GM12891 (cell line): Measurements from ENCODE around the gene AXIN1.

Experiments used
- POLR2A ChIP-seq: IDR thresholded peaks from 2 replicates; pipeline ENCODE4 v1.6.1; 2011; ENCODE audit warnings: low read depth, low read length, control low read depth
- POLR2AphosphoS5 ChIP-seq: IDR thresholded peaks from 2 replicates; pipeline ENCODE4 v1.6.1; 2011; ENCODE audit warnings: low read depth, low read length, control low read depth
- POU2F2 ChIP-seq: IDR thresholded peaks from 2 replicates; pipeline ENCODE4 v1.6.1; 2011; ENCODE audit warnings: low read depth, mild to moderate bottlenecking, control low read depth, low read length, moderate library complexity
- SPI1 ChIP-seq: IDR thresholded peaks from 2 replicates; pipeline ENCODE4 v1.6.1; 2011; ENCODE audit warnings: low read depth, low read length, control low read depth
- TAF1 ChIP-seq: IDR thresholded peaks from 2 replicates; pipeline ENCODE4 v1.6.1; 2011; ENCODE audit warnings: low read depth, low read length, control low read depth

DNA sequence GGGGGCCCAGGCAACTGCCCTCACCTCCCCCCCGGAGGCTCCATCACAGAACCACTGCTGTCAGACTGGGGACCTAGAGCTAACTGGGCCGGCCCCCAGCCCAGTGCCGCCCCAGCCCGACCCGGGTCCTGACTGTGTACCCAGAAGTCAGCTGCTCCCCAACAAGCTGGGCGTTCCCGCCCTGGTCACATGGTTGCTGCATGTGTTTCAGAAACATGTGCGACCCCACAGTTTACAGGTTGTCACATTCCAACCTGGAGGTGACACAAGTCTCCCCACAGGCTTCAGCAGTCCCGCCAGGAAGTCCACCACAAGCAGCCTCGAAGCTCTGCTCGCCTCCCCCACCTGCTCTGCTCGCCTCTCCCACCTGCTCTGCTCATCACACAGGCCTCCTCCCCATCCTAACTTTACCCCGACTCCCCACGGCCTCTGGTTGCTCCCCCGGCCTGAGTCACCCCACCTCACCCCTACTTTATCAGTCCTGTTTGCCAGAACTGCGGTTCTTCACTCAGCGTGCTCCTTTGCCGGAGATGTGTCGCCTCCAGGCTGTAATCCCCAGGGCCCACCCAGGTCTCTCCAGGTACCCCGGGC, 16.8 kb upstream of the AXIN1 start:
- TF ChIP-seq POLR2A (no peak), POLR2AphosphoS5 (no peak), POU2F2 (no peak), TAF1 (no peak), SPI1 (no peak)
